HG02623 (cell line): ENCODE measurements around the gene SSR4.

Experiments used
- ATAC-seq: cut with Tn5 transposase; IDR thresholded peaks from one replicate; pipeline ENCODE4 v1.9.1; 2021; ENCODE audit warnings: moderate library complexity; ENCODE audit not compliant: unreplicated experiment

Gene SSR4

GRCh38 chrX:153780678-153781427, 13.6 kb upstream of the SSR4 start, which contains the start of gene SRPK3:
SRPK3 (plus strand) TSS chrX:153781041; CDS start chrX:153781087, 46 bp downstream.
- ATAC-seq: no peak

- ATAC-seq: no peak
Measured at GRCh38 chrX:153781428-153782047, 12.9 kb upstream of the SSR4 start.

- ATAC-seq: no peak
Measured at GRCh38 chrX:153782313-153782712, 12.2 kb upstream of the SSR4 start.

- no peak for ATAC-seq
Measured at GRCh38 chrX:153782871-153783270, 11.6 kb upstream of the SSR4 start.

GRCh38 chrX:153783378-153784013, 11.0 kb upstream of the SSR4 start:
- no peak for ATAC-seq

GRCh38 chrX:153784325-153784967, 10.0 kb upstream of the SSR4 start:
- no peak for ATAC-seq

- ATAC-seq: no peak
Measured at GRCh38 chrX:153786669-153787068, 7.8 kb upstream of the SSR4 start.

- ATAC-seq: no peak
Measured at GRCh38 chrX:153789654-153790053, 4.8 kb upstream of the SSR4 start.

- ATAC-seq: no peak
Measured at GRCh38 chrX:153791104-153791852, 3.2 kb upstream of the SSR4 start.

GRCh38 chrX:153792368-153792767, 2.1 kb upstream of the SSR4 start:
- ATAC-seq: no peak

GRCh38 chrX:153793291-153793690, 1.2 kb upstream of the SSR4 start:
- ATAC-seq: no peak

- no peak for ATAC-seq
Measured at GRCh38 chrX:153794897-153795816, 689 bp downstream of the SSR4 start.

GRCh38 chrX:153797415-153798015, 3.0 kb downstream of the SSR4 start:
- no peak for ATAC-seq

GRCh38 chrX:153799326-153799725, 4.9 kb downstream of the SSR4 start:
- ATAC-seq: no peak

GRCh38 chrX:153800177-153800722, 5.8 kb downstream of the SSR4 start:
- no peak for ATAC-seq

- ATAC-seq: no peak
Measured at GRCh38 chrX:153800746-153801145, 6.3 kb downstream of the SSR4 start.

- no peak for ATAC-seq
Measured at GRCh38 chrX:153801669-153802068, 7.2 kb downstream of the SSR4 start.

- ATAC-seq: no peak
Measured at GRCh38 chrX:153802513-153803045, 8.1 kb downstream of the SSR4 start.
